ENCODE measurements around the gene SPTY2D1. TPM values are rescaled to one million over a fixed set of nuclear protein-coding genes. Genes with fewer than 3 reads are reported as not detected.
A peak's percentile ranks its signal among the peaks of the same experiment; 100 is the strongest.
"Not testable (repeated sequence)": the region's sequence is repeated elsewhere in the genome, so short reads cannot be mapped to it uniquely, and the experiment has no call there.

SPTY2D1 gene
- total RNA-seq, 1 donor from 2014 or later = 10.9 TPM

- Mint-ChIP-seq H3K27me3 (ENCODE audit: unreplicated experiment) (no peaks in the 10 kb centered on the region), H3K4me1 (ENCODE audit: low read depth, unreplicated experiment) (no peaks in the 10 kb centered on the region), H3K36me3 (ENCODE audit: unreplicated experiment) (no peaks in the 10 kb centered on the region), H3K27ac (ENCODE audit: unreplicated experiment) (no peak overlapping the region), H3K4me3 (ENCODE audit: unreplicated experiment) (no peak overlapping the region), H3K9me3 (ENCODE audit: unreplicated experiment) (no peaks in the 10 kb centered on the region)
- no peak for TF ChIP-seq CTCF (IDR thresholded peaks at IDR 0.05; ENCODE audit: partially characterized antibody, unreplicated experiment)
- no peak for DNase-seq
Observed at GRCh38 chr11:18608376-18608775, 25.8 kb downstream of the SPTY2D1 start.

- no peak for DNase-seq
- Mint-ChIP-seq H3K9me3 (ENCODE audit: unreplicated experiment) (peaks cover 2% of the 10 kb centered on the region), H3K27me3 (ENCODE audit: unreplicated experiment) (no peaks in the 10 kb centered on the region), H3K27ac (ENCODE audit: unreplicated experiment) (no peak overlapping the region), H3K4me3 (ENCODE audit: unreplicated experiment) (no peak overlapping the region), H3K4me1 (ENCODE audit: low read depth, unreplicated experiment) (peaks cover 5% of the 10 kb centered on the region), H3K36me3 (ENCODE audit: unreplicated experiment) (peaks cover 4% of the 10 kb centered on the region)
- no peak for TF ChIP-seq CTCF (IDR thresholded peaks at IDR 0.05; ENCODE audit: partially characterized antibody, unreplicated experiment)
Observed at GRCh38 chr11:18600915-18601569, 33.1 kb downstream of the SPTY2D1 start.

- Mint-ChIP-seq H3K4me1 (ENCODE audit: low read depth, unreplicated experiment) (peaks cover 8% of the 10 kb centered on the region), H3K9me3 (ENCODE audit: unreplicated experiment) (peaks cover 2% of the 10 kb centered on the region), H3K27me3 (ENCODE audit: unreplicated experiment) (no peaks in the 10 kb centered on the region), H3K27ac (ENCODE audit: unreplicated experiment) (peak within 1 kb of the TSS; percentile 29), H3K36me3 (ENCODE audit: unreplicated experiment) (peaks cover 4% of the 10 kb centered on the region), H3K4me3 (ENCODE audit: unreplicated experiment) (no peak within 1 kb of the TSS)
- DNase-seq = no peak
- TF ChIP-seq CTCF (IDR thresholded peaks at IDR 0.05; ENCODE audit: partially characterized antibody, unreplicated experiment) = no peak
Observed at GRCh38 chr11:18599739-18600230, 34.4 kb downstream of the SPTY2D1 start, which contains the start of gene MISFA. MISFA (plus strand) TSS chr11:18599789; CDS start chr11:18599929, 140 bp downstream.

GRCh38 chr11:18594999-18595749 is 39.0 kb downstream of the SPTY2D1 start:
- Mint-ChIP-seq H3K36me3 (ENCODE audit: unreplicated experiment) (peaks cover 4% of the 10 kb centered on the region), H3K27me3 (ENCODE audit: unreplicated experiment) (no peaks in the 10 kb centered on the region), H3K4me1 (ENCODE audit: low read depth, unreplicated experiment) (peaks cover 9% of the 10 kb centered on the region), H3K9me3 (ENCODE audit: unreplicated experiment) (peaks cover 2% of the 10 kb centered on the region), H3K4me3 (ENCODE audit: unreplicated experiment) (no peak overlapping the region), H3K27ac (ENCODE audit: unreplicated experiment) (no peak overlapping the region)
- DNase-seq = no peak
- no peak for TF ChIP-seq CTCF (IDR thresholded peaks at IDR 0.05; ENCODE audit: partially characterized antibody, unreplicated experiment)

GRCh38 chr11:18594088-18594487 is 40.1 kb downstream of the SPTY2D1 start:
- not testable (repeated sequence) for H3K9me3 Mint-ChIP-seq (ENCODE audit: unreplicated experiment); H3K4me3 Mint-ChIP-seq (ENCODE audit: unreplicated experiment); H3K27ac Mint-ChIP-seq (ENCODE audit: unreplicated experiment); H3K36me3 Mint-ChIP-seq (ENCODE audit: unreplicated experiment); DNase-seq; H3K27me3 Mint-ChIP-seq (ENCODE audit: unreplicated experiment); H3K4me1 Mint-ChIP-seq (ENCODE audit: low read depth, unreplicated experiment)
